NCI-H2107 treated with DMSO at 0.1 percent for 48 hours (cell line): Measurements from ENCODE around the gene PI16.
"Not testable (repeated sequence)": the region's sequence is repeated elsewhere in the genome, so short reads cannot be mapped to it uniquely, and the experiment has no call there.

Source experiments
- DNase-seq: peaks from one replicate; lab custom pipeline; 2025; ENCODE audit not compliant: unreplicated experiment; lab: John Stamatoyannopoulos, UW

The PI16 gene

DNA sequence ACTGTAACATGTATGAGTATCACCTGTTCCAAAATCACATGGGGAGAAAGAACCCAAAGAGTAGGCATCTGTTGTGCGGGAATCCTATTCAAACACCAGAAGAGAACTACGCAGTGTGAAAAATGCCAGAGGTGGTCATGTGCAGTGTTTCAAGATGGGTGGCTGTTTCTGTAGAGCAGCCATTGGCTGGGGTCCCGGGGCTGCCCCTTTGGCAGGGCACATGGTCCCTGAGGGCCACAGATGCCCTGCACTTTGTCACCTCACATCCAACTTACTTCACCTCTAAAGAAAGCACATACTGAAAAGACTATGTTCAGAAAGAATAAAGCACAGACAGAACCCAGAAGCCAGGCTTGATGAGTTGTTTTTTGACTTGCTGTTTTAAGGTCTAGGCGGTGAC, 19.1 kb downstream of the PI16 start:
- DNase-seq, result no peak

DNA sequence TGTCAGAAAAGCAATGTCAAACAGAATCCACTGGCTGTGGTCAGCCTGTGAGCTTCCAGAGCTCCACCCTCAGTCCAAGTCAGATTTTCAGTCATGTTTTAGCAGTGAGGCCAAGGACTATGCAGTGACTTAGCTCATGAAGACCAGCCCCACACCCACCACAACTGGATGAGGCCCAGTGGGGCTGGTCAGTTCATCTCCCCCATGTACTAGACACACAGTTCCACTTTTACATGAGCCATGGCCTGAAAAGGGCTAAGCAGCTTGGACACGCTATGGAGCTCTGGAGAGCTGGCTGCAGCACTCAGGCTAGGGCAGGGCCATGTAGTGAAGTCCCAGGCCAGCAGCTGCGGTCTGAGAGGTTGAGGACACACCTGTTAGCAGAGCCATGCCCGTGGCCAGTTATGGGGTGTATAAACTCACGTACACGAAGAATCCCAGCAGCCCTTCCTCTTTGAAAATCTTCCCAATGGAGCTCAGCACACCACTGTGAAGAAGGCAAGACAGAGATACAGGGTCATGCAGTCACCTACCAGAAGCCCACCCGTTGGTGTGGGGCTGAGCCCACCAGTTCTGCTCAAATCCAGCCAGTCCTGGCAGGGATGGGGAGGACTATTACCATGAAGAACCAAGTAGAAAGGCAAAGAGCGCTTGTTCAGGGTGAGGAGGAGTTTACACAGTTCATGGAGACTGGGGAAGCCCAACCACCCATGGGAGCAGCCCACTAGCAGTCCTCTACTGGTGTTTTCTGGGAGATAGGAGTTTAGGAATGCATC, 20.9 kb downstream of the PI16 start:
- no peak for DNase-seq

DNA sequence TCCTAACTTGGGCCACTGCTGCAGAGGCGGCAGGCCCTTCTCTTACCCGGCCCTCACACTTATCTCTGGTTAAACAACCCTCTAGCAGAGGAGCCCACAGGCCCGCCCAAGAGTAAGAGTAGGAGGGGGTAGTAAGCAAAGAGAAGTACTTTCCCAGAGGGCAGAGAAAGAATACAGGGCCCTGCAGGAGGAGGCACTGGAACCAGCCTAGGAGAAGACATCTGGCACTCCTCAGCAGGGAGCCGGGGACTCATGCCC, 21.4 kb downstream of the PI16 start:
- DNase-seq, result no peak

DNA sequence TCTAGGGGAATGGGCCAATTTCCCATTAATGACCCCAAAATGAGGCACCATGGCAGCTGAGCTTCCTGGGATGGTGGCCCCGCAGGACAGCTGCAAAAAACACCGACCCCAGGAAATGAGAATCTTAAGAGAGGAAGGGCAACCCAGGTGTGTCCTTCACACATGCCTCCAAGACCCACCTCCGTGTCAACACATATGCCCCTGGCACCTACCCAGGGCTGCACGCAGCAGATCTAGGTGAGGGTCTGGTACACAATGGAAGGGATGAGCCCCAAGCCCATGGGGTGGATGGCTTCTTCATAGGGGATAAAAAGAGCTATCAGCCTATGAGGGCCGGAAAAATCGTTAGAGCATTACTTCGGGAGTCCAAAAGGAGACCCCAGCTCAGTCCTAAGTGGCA, 22.0 kb downstream of the PI16 start:
- DNase-seq, result no peak

DNA sequence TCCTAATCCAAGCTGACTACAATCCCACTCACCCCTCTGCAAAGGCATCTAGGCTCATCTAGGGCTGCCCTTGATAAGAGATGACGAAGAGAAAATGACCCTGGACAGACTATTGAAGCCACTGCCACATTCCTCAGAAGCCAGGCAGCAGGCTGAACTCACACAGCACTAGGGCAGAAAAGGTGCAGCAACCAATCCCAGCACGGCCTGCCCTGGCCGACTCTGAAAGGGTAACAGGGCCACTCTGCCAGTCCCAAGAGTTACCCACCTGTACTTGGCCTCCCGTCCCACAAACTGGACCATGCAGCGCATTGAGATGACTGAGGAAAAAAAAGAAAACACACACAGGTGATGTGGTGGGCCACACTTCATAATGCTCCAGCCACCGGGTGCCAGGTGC, 22.4 kb downstream of the PI16 start:
- DNase-seq, result no peak

DNA sequence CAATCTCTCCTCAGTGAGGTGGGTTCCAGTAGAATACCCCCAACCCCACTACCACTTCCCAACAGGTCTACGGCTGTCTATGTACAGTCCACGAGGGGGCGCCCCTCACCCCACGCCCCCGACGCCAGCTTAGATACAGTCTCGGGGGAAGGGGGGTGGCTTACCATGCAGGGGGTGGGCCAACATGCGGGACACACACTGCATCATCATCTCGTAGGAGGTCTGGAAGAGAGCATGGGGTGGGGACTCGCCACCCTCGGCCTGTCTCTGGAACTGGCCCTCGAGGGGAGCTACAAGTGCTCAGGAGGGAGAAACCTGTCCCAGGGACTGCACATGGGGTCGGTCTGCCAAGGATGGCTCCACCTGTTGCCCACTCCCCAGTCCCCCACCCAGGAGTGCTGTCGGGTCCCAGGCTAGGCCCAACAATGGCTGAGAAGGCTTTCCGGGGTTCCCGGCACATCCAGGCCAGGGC, 23.0 kb downstream of the PI16 start:
- DNase-seq, result no peak

DNA sequence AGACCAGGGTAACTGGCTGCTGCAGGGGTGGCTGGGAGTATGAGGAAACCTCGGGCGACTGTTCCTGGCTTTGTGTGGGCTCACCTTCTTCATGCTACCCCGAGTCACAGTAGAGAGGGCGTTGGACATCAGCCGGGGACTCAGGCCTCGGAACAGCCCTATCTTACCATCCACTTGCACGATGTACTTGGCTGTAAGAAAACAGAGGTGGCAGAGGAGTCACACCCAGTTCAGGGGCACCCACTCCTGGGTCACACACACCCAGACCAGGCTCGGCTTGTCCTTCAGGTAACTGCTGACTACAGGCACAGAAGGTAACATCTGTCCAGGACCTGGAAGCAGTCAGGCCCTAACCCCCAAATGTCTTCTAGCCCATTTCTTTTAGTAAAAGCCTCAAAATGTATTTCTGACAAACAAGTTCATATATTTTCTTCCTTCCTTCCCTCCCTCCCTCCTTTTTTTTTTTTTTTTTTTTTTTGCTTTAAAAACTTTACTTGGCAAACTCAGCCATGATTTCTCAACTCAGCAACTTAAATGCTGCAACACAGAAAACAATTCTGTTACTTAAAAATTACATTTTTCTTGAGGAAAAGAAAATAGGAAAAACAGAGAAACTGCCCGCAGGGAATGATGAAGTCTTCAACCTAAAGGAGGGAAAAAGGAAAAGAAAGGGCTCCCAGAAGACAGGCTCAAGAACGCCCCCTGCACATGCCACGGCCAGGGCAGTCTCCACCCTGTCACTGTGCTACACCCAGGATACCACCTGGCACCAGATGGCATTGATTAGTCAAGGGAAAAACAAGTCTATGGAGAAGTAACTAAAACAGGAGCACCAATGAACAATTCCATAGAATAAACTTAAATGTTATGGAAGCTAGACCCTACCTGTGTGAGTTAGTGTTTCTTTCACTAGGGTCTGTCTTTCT, 24.1 kb downstream of the PI16 start:
- DNase-seq, result no peak

DNA sequence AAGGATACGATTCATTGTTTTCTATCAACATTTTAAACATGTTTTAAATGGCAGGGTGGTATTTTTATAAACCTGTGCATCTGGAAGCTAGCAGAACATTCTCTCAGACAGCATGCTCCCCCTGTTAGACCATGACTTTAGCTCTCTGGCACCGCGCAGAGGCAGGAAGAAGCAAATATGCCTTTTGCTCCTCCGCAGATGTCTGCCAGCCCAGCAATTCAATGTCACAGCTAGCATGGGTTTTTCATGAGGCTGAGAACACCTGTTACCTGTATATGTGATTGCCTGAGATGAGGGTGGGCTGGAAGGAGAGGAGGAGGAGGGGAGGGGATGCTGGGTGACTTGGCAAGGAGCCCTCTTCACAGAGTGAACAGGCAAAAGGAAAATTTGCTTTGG, 24.8 kb downstream of the PI16 start:
- peak; percentile 29 for DNase-seq

DNA sequence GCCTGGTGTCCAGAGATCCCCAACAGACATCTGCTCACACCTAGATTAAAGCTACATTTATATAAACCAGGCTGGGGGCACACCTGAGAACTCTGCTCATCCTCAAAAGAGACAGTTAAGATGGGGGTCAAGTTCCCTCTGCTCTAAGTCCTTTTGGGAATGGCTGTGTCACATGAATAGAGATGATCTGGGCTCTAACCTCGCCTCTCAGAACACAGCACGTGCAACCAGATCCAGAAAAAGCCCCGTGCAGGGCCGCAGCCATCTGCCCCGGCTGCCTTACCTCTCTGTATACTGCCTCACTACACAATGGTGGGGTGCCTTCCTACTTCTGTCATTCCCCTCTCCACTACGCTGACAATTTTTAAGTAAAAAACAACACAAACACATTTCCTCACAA, 25.6 kb downstream of the PI16 start:
- no peak for DNase-seq

DNA sequence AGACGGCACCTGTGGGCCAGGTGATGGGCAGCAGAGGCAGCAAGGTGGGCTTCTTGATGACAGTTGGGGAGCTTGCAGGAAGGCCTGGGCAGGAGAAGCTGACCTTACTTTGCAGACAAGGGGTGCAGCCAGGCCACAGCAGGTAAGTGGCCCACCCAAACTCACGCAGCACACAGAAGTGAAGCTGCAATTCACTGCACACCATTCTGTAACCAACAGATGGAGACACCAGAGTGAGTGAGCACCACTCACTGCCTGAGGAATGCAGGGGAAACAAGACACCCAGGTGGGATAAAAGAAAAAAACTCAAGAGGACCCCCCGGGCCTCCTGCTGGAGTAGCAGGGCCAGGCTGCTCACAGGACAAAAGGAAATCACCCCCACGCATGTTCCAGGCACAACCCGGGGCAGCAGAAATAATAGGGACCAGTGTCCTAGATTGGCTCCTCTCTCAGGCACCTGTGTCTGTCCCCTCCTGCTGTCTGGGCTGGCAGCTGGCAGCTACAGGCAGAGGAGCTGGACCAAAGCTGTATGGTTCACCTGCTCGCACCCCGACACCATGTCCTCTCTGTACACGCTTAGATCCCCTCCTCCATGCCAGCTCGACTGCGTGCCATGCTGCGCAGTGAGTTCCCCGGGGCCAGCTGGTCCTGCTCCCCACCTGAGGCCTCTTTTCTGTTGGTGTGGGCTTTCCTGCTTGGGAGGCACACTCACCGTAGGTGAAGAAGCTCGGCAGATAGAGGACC, 26.5 kb downstream of the PI16 start:
- DNase-seq, result peak; percentile 54

DNA sequence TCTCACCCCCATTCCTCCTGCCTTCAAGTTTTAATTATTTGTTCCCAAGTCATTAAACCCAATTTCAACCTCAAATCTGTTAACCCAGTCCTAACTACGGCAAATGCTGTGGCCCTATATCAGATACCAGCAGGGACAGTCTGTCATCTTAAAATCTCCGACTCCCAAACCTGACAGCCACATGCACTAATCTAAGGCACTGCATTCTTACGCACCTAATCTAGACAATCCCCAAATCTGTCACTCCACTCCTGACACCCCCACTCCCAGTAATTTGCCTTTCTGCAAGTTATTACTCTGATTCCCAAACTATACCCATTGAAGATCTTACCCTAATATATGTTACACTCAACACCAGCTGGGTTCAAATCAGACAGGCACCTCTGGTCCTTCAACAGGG, 29.0 kb downstream of the PI16 start:
- DNase-seq, result no peak

DNA sequence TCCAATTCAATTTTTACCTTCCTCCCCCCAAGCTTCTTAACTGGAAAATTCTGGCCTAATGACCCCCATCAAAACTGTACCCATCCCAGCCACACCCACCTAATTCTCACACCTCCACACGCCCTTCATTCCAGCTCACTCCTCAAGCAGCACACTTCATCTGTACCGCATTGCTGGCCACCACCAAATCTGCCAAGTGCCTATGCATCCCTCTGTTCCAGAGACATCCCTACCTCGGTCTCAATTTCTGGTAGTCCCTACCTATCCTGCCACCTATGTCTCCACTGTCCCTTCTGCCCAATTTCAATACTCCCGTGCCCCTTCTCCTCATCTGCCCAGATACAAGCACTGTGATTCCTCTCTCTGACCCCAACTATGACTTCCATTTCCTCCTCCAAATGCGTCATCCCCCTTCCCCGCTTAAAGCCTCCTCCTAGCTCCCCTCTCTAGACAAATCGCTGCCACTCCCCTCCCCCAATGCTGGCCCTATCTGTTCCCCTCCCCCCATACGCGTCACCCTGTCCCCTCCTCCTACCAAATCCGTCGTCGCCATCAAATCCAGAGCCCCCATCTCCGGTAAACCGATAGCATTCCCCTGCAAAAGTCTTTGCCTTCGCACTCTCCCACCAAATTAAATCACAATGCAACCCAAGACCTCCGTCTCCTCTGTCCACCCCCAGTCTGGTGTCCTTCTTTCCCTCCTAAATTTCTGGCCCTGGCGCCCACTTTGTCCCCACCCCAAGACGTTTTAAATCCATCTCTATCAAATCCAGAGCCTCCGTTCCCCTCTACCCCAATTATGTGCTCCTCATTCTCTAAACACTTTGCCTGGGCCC, 30.3 kb downstream of the PI16 start:
- no peak for DNase-seq

DNA sequence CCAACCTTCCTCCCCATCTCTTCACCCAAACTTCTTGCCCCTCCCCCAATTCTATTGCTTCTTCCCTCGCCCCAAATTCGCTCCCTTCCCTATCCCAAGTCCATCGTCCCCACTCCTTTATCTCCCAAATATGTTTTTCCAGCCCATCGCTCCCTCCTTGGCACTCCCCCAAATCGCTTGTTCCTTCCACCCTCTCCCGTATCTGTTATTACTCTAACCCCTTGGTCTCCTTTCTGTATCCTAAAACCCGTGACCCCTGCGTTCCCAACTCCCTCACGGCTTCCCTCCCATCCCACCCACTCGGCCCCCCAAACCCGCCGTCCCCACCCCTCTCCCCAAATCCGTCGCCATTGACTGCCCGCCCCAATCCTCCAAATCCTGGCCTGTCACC, 30.9 kb downstream of the PI16 start:
- DNase-seq, result no peak

DNA sequence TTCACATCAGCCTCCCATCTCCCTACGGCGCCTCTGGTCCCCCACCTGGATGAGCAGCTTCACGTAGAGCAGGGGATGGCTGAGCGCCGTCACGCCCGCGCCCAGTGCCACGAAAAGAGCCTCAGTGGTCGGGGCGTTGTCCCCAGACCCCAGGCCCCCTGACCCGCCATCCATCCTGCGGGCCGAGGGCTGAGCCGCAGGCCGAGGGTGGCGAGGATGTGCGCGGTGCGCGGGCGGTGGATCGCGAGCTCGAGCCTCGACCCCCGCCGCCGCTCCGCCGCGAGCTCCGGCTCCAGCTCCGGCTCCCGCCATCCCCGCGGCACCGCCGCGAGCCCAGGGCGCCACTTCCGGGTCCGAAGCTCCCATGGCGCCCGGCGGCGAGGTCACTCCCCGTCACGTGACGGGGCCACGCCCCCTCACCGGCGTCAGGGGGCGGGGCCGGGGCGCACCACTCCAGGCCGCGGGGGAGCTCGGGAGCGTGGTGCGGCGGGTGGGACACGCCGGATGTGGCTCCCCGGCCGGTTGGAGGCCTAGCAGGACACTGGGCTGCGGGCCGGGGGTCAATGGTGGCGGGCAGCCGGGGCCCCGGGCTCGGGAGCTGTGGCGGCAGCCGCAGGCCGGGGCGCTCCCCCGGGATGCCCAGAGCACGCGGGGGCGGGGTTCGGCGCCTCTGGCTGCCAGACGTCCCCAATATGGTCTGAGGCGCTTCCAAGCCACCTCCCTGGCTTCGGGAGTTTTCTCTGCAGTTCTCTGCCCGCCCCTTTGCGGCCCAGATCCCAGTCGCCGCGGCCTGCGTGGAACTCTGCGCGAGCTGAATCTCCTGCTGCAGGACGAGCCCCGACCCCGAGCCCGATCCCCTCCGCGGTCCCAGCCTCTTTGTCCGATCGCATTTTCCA, 31.5 kb downstream of the PI16 start, which contains the start of gene MTCH1:
MTCH1 (minus strand) TSS at position 389 of the 896 bp plus-strand sequence; CDS start at position 366, 23 bp downstream.
- DNase-seq, result peak; percentile 18

DNA sequence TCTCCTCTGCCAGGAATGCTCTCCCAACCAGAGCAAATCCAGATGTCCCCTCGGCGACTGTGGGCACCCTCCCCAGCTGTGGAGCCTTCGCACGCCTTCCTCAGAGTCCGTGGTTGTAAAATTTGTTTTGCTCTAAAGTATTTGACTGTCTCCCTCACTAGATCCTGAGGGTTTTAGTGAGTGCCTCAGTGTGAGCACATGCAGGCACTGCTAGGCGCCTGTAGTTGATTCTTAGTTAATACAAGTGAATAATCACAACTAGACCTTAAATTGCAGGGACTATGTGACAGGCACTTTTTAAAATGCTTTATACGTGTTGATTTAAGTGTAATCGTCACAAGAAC, 32.1 kb downstream of the PI16 start:
- DNase-seq, result no peak

DNA sequence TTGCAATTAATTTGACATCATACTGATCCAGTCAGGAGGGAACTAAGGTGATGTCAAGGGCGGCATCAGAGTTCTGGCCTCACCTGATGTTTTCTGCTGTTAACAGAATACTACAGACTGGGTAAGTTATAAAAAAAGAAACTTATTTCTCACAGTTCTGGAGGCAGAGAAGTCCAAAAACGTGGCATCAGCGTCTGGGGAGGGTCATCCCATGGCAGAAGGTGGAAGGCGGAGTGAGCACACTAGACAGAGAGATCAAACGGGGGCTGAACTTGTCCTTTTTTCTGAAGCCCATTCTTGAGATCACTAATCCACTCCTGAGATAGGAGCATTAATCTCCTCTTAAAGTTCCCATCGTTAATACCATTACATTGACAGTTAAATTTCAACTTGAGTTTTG, 34.7 kb downstream of the PI16 start:
- DNase-seq, result no peak

DNA sequence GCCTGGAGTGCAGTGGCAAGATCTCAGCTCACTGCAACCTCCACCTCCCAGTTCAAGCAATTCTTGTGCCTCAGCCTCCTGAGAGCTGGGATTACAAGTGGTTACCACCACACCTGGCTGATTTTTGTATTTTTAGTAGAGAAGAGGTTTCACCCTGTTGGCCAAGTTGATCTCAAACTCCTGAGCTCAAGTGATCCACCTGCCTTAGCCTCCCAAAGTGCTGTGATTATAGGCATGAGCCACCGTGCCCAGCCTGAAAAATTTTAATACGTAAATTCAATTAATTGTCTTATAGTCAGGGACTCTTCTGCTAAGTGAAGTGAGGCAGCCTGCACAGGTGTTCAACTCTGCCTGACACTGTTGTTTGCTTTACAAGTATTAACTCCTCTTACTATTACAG, 35.9 kb downstream of the PI16 start:
- DNase-seq, result not testable (repeated sequence)

DNA sequence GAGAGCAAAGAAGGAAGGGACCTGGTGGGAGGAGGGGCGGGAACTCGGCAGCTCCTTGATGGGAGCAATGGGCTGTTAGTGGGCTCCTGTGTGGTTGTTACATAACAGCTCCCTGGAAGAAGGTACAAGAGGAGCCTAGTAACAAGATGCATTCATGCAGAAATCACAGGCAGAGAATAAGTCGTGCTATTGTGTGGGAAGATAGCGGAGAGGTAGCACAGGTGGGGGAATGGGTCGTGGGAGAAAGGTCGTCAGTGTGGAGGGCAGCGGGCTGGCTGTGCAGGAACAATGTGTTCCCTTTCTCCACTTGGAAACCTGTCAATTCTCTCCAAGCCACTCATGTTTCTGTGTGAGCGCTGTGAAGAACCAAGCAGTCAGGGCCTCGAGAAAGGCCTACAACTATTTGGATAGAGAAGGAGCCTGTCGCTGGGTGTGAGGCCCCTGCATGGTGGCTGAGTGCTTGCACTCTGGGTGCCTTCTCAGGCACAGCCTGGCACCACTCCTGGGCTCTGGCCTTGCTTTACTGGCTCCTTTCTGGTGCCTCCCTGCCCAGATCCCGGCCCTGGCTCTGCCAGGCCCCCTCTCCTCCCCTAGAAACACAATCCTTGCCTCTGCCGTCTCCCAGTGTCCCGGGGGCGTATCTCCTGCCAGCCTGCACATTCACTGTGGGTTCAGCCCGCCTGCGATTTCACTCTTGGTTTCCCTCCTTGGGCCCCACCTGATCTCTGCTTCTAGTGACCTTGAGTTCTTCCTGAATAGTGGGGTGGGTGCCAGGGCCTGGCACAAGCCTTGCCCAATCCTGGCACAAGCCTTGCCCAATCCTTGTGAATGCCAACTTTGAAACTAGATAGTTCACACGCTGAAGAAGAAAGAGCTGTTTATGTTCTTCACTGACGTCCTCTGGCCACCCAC, 43.5 kb downstream of the PI16 start:
- DNase-seq, result peak; percentile 16

DNA sequence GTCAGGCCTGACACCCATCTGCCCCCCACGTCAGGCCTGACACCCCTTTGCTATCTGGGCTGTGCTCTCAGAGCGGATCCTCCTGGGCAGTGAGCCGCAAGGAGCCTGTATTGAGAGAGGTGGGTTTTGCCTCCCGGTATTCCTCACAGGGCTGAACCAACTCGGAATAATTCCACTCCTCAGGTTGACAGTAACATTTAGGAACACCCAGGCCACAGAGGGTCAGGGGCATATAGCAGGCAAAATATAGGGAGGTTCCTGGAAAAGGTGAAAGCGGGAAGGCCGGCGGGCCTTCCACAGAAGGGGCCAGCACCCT, 44.1 kb downstream of the PI16 start:
- DNase-seq, result no peak
